ENCODE data around the gene TSC1. TPM values are rescaled to one million over a fixed set of nuclear protein-coding genes. Genes with fewer than 3 reads are reported as not detected.

The TSC1 gene
- total RNA-seq, 4 donors from 2014 or later: 38.4 to 155 (median 81.6) TPM

- TF ChIP-seq, protein P1, sequence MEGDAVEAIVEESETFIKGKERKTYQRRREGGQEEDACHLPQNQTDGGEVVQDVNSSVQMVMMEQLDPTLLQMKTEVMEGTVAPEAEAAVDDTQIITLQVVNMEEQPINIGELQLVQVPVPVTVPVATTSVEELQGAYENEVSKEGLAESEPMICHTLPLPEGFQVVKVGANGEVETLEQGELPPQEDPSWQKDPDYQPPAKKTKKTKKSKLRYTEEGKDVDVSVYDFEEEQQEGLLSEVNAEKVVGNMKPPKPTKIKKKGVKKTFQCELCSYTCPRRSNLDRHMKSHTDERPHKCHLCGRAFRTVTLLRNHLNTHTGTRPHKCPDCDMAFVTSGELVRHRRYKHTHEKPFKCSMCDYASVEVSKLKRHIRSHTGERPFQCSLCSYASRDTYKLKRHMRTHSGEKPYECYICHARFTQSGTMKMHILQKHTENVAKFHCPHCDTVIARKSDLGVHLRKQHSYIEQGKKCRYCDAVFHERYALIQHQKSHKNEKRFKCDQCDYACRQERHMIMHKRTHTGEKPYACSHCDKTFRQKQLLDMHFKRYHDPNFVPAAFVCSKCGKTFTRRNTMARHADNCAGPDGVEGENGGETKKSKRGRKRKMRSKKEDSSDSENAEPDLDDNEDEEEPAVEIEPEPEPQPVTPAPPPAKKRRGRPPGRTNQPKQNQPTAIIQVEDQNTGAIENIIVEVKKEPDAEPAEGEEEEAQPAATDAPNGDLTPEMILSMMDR (IDR thresholded peaks at IDR 0.05): no peak
- TF ChIP-seq POLR2A (IDR thresholded peaks at IDR 0.05): no peak
- no peak for DNase-seq
- no peak overlapping the region for H3K4me3 ChIP-seq
- no peaks in the 10 kb centered on the region for H3K36me3 ChIP-seq
- no peak overlapping the region for H3K27ac ChIP-seq
- H3K4me1 ChIP-seq: peaks cover 0 to 14% (median 0%) of the 10 kb centered on the region in 4 donors
- H3K27me3 ChIP-seq: no peaks in the 10 kb centered on the region
- H3K9me3 ChIP-seq: no peaks in the 10 kb centered on the region
Observed at GRCh38 chr9:132855904-132856303, 88.5 kb downstream of the TSC1 start.

GRCh38 chr9:132854832-132855231 is 89.6 kb downstream of the TSC1 start:
- DNase-seq: no peak

GRCh38 chr9:132853482-132853881 is 90.9 kb downstream of the TSC1 start:
- Histone ChIP-seq H3K27ac (no peak overlapping the region), H3K4me3 (no peak overlapping the region), H3K9me3 (no peaks in the 10 kb centered on the region)

More at GRCh38 chr9:132854832-132855231, 89.6 kb downstream of the TSC1 start:
- Histone ChIP-seq H3K4me3 (no peak overlapping the region), H3K9me3 (no peaks in the 10 kb centered on the region), H3K36me3 (no peaks in the 10 kb centered on the region), H3K27me3 (no peaks in the 10 kb centered on the region), H3K27ac (no peak overlapping the region), H3K4me1 (peaks cover 0 to 14% (median 0%) of the 10 kb centered on the region in 4 donors)
- TF ChIP-seq POLR2A (IDR thresholded peaks at IDR 0.05): no peak
- TF ChIP-seq, protein P1 (IDR thresholded peaks at IDR 0.05): no peak

DNA sequence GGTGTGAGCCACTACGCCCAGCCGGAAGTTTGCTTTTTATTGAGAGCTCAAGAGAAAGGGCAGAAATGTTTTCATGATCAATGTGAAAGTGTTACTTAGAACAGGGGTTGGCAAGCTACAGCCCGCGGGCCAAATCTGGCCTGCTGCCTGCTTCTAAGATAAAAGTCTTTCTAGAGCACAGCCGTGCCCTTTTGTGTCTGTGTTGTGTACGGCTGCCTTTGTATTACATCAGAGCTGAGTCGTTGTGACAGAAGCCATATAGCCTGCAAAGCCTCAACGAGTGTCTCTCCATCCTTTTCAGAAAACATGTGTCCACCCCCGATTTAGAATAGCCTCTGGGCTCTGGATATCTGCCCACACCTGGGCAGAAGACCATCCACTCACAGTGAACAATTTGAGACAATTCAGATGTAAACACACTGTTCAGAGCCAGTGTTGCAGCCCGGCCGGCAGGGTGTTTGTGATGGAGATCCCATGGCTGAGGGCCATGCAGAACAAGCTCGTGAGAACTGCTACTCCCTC is 95.2 kb downstream of the TSC1 start:
- Histone ChIP-seq H3K36me3 (no peaks in the 10 kb centered on the region), H3K4me3 (no peak overlapping the region), H3K27ac (no peak overlapping the region), H3K4me1 (no peaks in the 10 kb centered on the region), H3K27me3 (no peaks in the 10 kb centered on the region), H3K9me3 (no peaks in the 10 kb centered on the region)
- no peak for TF ChIP-seq POLR2A (IDR thresholded peaks at IDR 0.05)
- TF ChIP-seq, protein P1 (IDR thresholded peaks at IDR 0.05): no peak
- no peak for DNase-seq

More at GRCh38 chr9:132853482-132853881, 90.9 kb downstream of the TSC1 start:
- no peaks in the 10 kb centered on the region for H3K36me3 ChIP-seq
- TF ChIP-seq, protein P1 (IDR thresholded peaks at IDR 0.05): no peak
- H3K27me3 ChIP-seq: no peaks in the 10 kb centered on the region
- peaks cover 0 to 13% (median 0%) of the 10 kb centered on the region in 4 donors for H3K4me1 ChIP-seq
- no peak for DNase-seq

- no peak for DNase-seq
- Histone ChIP-seq H3K27me3 (no peaks in the 10 kb centered on the region), H3K36me3 (no peaks in the 10 kb centered on the region), H3K9me3 (no peaks in the 10 kb centered on the region), H3K27ac (no peak overlapping the region), H3K4me3 (no peak overlapping the region), H3K4me1 (no peaks in the 10 kb centered on the region)
- TF ChIP-seq, protein P1 (IDR thresholded peaks at IDR 0.05): no peak
- no peak for TF ChIP-seq POLR2A (IDR thresholded peaks at IDR 0.05)
Observed at GRCh38 chr9:132846918-132847515, 97.4 kb downstream of the TSC1 start.

Data from Peyer's patch (tissue), 4 donors.